Right atrium auricular region (tissue), 2 donors: ENCODE data around the gene TEC. TPM values are rescaled to one million over a fixed set of nuclear protein-coding genes. Genes with fewer than 3 reads are reported as not detected.

Experiments
- DNase-seq: peaks from one replicate; pipeline ENCODE4 v3.0.0-alpha.2; 2019; ENCODE audit warnings: low spot score
- H3K27ac ChIP-seq, 2 donors: fragments of 200-600 bp; sonication (generic); 1 replicate in 1 of 2; 2 replicates in 1 of 2; pipeline ENCODE4 v1.5.1; 2016 to 2019
- H3K27me3 ChIP-seq, 2 donors: fragments of 200-600 bp; sonication (generic); one replicate each; pipeline versions ENCODE4 v1.5.1 to v1.6.0; 2017 to 2019
- H3K36me3 ChIP-seq: fragments of 200-600 bp; sonication (generic); one replicate; pipeline ENCODE4 v1.5.1; 2016
- H3K4me1 ChIP-seq, 2 donors: fragments of 200-600 bp; sonication (generic); one replicate each; pipeline versions ENCODE4 v1.5.1 to v1.6.0; 2017 to 2019
- H3K4me3 ChIP-seq, 2 donors: fragments of 200-600 bp; sonication (generic); 1 replicate in 1 of 2; 2 replicates in 1 of 2; pipeline ENCODE4 v1.5.1; 2017 to 2019; ENCODE audit warnings: mild to moderate bottlenecking in 1 of 2, moderate library complexity in 1 of 2
- H3K9me3 ChIP-seq, 2 donors: fragments of 200-600 bp; sonication (generic); one replicate each; pipeline ENCODE4 v1.5.1; 2019
- CTCF ChIP-seq, 2 donors: fragments of 200-600 bp; sonication (generic); IDR thresholded peaks; one replicate each; pipeline ENCODE4 v1.5.1; 2019; ENCODE audit warnings: antibody characterized with exemption in 2 of 2
- total RNA-seq, 2 donors: library from RNA; depleted of rRNA; stranded (reverse); fragments of >200 nt; gene quantifications; one replicate each; pipeline ENCODE4 v1.1.0, GENCODE V29; 2016

The TEC gene
- total RNA-seq, 2 donors from 2014 or later = 1.1 to 1.3 TPM

GRCh38 chr4:48255959-48256342, 13.7 kb downstream of the TEC start:
- no peak for DNase-seq
- no peak for TF ChIP-seq CTCF (IDR thresholded peaks at IDR 0.05)
- Histone ChIP-seq H3K36me3 (no peaks in the 10 kb centered on the region), H3K27ac (no peak overlapping the region), H3K9me3 (no peaks in the 10 kb centered on the region), H3K4me3 (no peak overlapping the region), H3K27me3 (no peaks in the 10 kb centered on the region), H3K4me1 (peaks cover 0 to 19% of the 10 kb centered on the region in 2 donors)

GRCh38 chr4:48255072-48255958, 14.3 kb downstream of the TEC start:
- DNase-seq = no peak
- H3K27me3 ChIP-seq = no peaks in the 10 kb centered on the region
- H3K27ac ChIP-seq = no peak overlapping the region
- H3K9me3 ChIP-seq = no peaks in the 10 kb centered on the region
- no peak overlapping the region for H3K4me3 ChIP-seq
- no peak for TF ChIP-seq CTCF (IDR thresholded peaks at IDR 0.05)
- no peaks in the 10 kb centered on the region for H3K36me3 ChIP-seq
- H3K4me1 ChIP-seq = peaks cover 0 to 19% of the 10 kb centered on the region in 2 donors

- DNase-seq = no peak
- no peak for TF ChIP-seq CTCF (IDR thresholded peaks at IDR 0.05)
- peaks cover 0 to 19% of the 10 kb centered on the region in 2 donors for H3K4me1 ChIP-seq
- H3K27me3 ChIP-seq = no peaks in the 10 kb centered on the region
- no peak overlapping the region for H3K4me3 ChIP-seq
- no peak overlapping the region for H3K27ac ChIP-seq
- H3K9me3 ChIP-seq = no peaks in the 10 kb centered on the region
- no peaks in the 10 kb centered on the region for H3K36me3 ChIP-seq
These were observed 15.1 kb downstream of the TEC start for GRCh38 chr4:48254381-48255071.

DNA sequence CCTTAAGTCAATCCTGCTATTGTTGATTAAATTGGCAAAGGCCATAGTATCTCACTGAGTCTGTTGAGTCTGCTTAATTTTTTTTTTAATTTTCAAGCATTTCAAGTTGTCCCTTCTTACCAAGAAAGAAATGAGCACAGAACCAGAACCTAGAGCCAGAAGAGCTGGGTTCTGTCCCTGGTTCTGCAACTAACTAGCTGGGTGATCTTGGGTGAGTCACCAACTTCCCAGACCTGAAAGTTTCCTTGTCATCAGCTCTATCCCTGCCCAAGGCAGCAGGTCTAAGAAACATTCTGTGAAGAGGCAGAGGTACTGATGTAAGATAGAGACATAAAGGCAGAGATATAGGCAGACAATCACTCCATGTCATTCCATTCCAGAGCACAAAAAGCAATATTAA, 17.3 kb downstream of the TEC start:
- Histone ChIP-seq H3K4me1 (peaks cover 0 to 19% of the 10 kb centered on the region in 2 donors), H3K27me3 (no peaks in the 10 kb centered on the region)

DNA sequence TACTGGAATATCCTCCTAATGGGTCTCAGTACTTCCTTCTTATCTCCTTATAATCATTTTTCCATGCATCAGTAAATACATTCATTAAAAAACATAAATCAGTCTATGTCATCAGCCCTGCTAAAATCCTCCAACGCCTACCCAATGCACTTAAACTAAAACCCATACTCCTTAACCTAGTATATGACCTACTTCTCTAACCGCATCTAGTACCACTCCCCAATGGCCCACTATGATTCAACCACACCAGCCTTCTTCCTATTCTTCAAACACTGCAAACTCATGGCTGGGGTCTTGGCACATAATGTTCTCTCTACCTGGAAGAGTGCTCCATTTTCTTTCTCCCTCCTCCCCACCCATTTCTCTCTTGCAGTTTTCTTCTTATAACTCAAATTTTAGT, 18.7 kb downstream of the TEC start:
- no peak for TF ChIP-seq CTCF (IDR thresholded peaks at IDR 0.05)
- H3K4me1 ChIP-seq = peaks cover 0 to 19% of the 10 kb centered on the region in 2 donors

More for the DNA sequence above, 17.3 kb downstream of the TEC start:
- Histone ChIP-seq H3K9me3 (no peaks in the 10 kb centered on the region), H3K36me3 (no peaks in the 10 kb centered on the region), H3K27ac (no peak overlapping the region), H3K4me3 (no peak overlapping the region)
- DNase-seq = no peak
- no peak for TF ChIP-seq CTCF (IDR thresholded peaks at IDR 0.05)

More for the DNA sequence above, 18.7 kb downstream of the TEC start:
- H3K4me3 ChIP-seq = no peak overlapping the region
- H3K27ac ChIP-seq = no peak overlapping the region
- DNase-seq = no peak
- no peaks in the 10 kb centered on the region for H3K27me3 ChIP-seq
- H3K9me3 ChIP-seq = no peaks in the 10 kb centered on the region
- H3K36me3 ChIP-seq = no peaks in the 10 kb centered on the region
